ENCODE results near the gene IL22RA2.

- TF ChIP-seq CTCF (IDR thresholded peaks at IDR 0.05): no peak
- TF ChIP-seq POLR2A (IDR thresholded peaks at IDR 0.05): no peak
Observed at GRCh38 chr6:137171824-137172733, 1.4 kb downstream of the IL22RA2 start.
